NT2/D1 (cell line): Measurements from ENCODE around the gene UQCC5.

Experiments used
- YY1 ChIP-seq: IDR thresholded peaks from 2 replicates; pipeline ENCODE4 v1.6.1; 2011; ENCODE audit not compliant: insufficient read length, insufficient read depth
- ZNF274 ChIP-seq: IDR thresholded peaks from 2 replicates; pipeline ENCODE4 v1.6.1; 2011; ENCODE audit warnings: mild to moderate bottlenecking, low read depth, low read length

GRCh38 chr3:52490035-52490938 is 46.1 kb upstream of the UQCC5 start:
- TF ChIP-seq ZNF274 (no peak), YY1 (no peak)
